ENCODE results near the gene ZKSCAN1.

- no peak for TF ChIP-seq CTCF (IDR thresholded peaks at IDR 0.05)
- no peak for TF ChIP-seq POLR2A (IDR thresholded peaks at IDR 0.05)
- TF ChIP-seq POLR2AphosphoS5 (IDR thresholded peaks at IDR 0.05) = no peak
Observed at GRCh38 chr7:100016215-100016901, 962 bp downstream of the ZKSCAN1 start.

Measured in breast epithelium (tissue), 3 donors.